ENCODE measurements around the gene RAB39A. TPM values are rescaled to one million over a fixed set of nuclear protein-coding genes. Genes with fewer than 3 reads are reported as not detected.
A peak's percentile ranks its signal among the peaks of the same experiment; 100 is the strongest.

The RAB39A gene
- total RNA-seq, 6 experiments from 2014 or later: not detected

GRCh38 chr11:107969219-107969618 lies 41.0 kb downstream of the RAB39A start:
- Mint-ChIP-seq H3K36me3 (ENCODE audit: low read depth) (no peaks in the 10 kb centered on the region), H3K9me3 (no peaks in the 10 kb centered on the region), H3K4me1 (ENCODE audit: low read depth) (no peaks in the 10 kb centered on the region), H3K4me3 (no peak overlapping the region), H3K27me3 (ENCODE audit: insufficient read depth) (no peaks in the 10 kb centered on the region), H3K27ac (no peak overlapping the region)
- TF ChIP-seq CTCF (IDR thresholded peaks at IDR 0.05): 0 out of 2 replicates have a peak, but pooled peaks have one; percentile 8
- no peak for DNase-seq

- no peaks in the 10 kb centered on the region for H3K27me3 Mint-ChIP-seq (ENCODE audit: insufficient read depth)
- no peaks in the 10 kb centered on the region for H3K9me3 Mint-ChIP-seq
- no peak overlapping the region for H3K27ac Mint-ChIP-seq
- no peak overlapping the region for H3K4me3 Mint-ChIP-seq
- no peak for DNase-seq
- no peak for TF ChIP-seq CTCF (IDR thresholded peaks at IDR 0.05)
- H3K4me1 Mint-ChIP-seq (ENCODE audit: low read depth): no peaks in the 10 kb centered on the region
- H3K36me3 Mint-ChIP-seq (ENCODE audit: low read depth): no peaks in the 10 kb centered on the region
These were observed 41.8 kb downstream of the RAB39A start for GRCh38 chr11:107970049-107970448.

GRCh38 chr11:107973641-107974040 lies 45.4 kb downstream of the RAB39A start:
- Mint-ChIP-seq H3K4me3 (no peak overlapping the region), H3K4me1 (ENCODE audit: low read depth) (no peaks in the 10 kb centered on the region), H3K27ac (no peak overlapping the region), H3K36me3 (ENCODE audit: low read depth) (no peaks in the 10 kb centered on the region), H3K9me3 (no peaks in the 10 kb centered on the region), H3K27me3 (ENCODE audit: insufficient read depth) (peaks cover 12% of the 10 kb centered on the region)
- TF ChIP-seq CTCF (IDR thresholded peaks at IDR 0.05): no peak
- DNase-seq: no peak

- Mint-ChIP-seq H3K27me3 (ENCODE audit: insufficient read depth) (peaks cover 11% of the 10 kb centered on the region), H3K4me3 (no peak overlapping the region), H3K4me1 (ENCODE audit: low read depth) (no peaks in the 10 kb centered on the region), H3K36me3 (ENCODE audit: low read depth) (no peaks in the 10 kb centered on the region), H3K9me3 (no peaks in the 10 kb centered on the region), H3K27ac (no peak overlapping the region)
- no peak for TF ChIP-seq CTCF (IDR thresholded peaks at IDR 0.05)
- DNase-seq: no peak
These were observed 60.3 kb downstream of the RAB39A start for GRCh38 chr11:107988397-107989158.

GRCh38 chr11:107991868-107992414 lies 63.7 kb downstream of the RAB39A start:
- no peaks in the 10 kb centered on the region for H3K36me3 Mint-ChIP-seq (ENCODE audit: low read depth)
- H3K9me3 Mint-ChIP-seq: no peaks in the 10 kb centered on the region
- no peaks in the 10 kb centered on the region for H3K4me1 Mint-ChIP-seq (ENCODE audit: low read depth)
- no peak overlapping the region for H3K4me3 Mint-ChIP-seq
- peaks cover 2% of the 10 kb centered on the region for H3K27me3 Mint-ChIP-seq (ENCODE audit: insufficient read depth)
- TF ChIP-seq CTCF (IDR thresholded peaks at IDR 0.05): no peak
- no peak for DNase-seq
- H3K27ac Mint-ChIP-seq: no peak overlapping the region

All from HFFc6 (cell line).